ENCODE results near the gene NFATC4. TPM values are rescaled to one million over a fixed set of nuclear protein-coding genes. Genes with fewer than 3 reads are reported as not detected.
A peak's percentile ranks its signal among the peaks of the same experiment; 100 is the strongest.
"Not testable (repeated sequence)": the region's sequence is repeated elsewhere in the genome, so short reads cannot be mapped to it uniquely, and the experiment has no call there.

The NFATC4 gene
- total RNA-seq, 1 donor from 2014 or later, result 42.5 TPM

GRCh38 chr14:24325041-24325530 lies 42.9 kb upstream of the NFATC4 start:
- H3K9me3 ChIP-seq, result no peaks in the 10 kb centered on the region
- H3K36me3 ChIP-seq, result no peaks in the 10 kb centered on the region
- ATAC-seq (no peak), DNase-seq (peak; percentile 23)
- no peak overlapping the region for H3K27ac ChIP-seq
- H3K27me3 ChIP-seq, result no peaks in the 10 kb centered on the region
- H3K4me3 ChIP-seq, result no peak overlapping the region
- H3K4me1 ChIP-seq, result peaks cover 22% of the 10 kb centered on the region
- TF ChIP-seq, protein P1, sequence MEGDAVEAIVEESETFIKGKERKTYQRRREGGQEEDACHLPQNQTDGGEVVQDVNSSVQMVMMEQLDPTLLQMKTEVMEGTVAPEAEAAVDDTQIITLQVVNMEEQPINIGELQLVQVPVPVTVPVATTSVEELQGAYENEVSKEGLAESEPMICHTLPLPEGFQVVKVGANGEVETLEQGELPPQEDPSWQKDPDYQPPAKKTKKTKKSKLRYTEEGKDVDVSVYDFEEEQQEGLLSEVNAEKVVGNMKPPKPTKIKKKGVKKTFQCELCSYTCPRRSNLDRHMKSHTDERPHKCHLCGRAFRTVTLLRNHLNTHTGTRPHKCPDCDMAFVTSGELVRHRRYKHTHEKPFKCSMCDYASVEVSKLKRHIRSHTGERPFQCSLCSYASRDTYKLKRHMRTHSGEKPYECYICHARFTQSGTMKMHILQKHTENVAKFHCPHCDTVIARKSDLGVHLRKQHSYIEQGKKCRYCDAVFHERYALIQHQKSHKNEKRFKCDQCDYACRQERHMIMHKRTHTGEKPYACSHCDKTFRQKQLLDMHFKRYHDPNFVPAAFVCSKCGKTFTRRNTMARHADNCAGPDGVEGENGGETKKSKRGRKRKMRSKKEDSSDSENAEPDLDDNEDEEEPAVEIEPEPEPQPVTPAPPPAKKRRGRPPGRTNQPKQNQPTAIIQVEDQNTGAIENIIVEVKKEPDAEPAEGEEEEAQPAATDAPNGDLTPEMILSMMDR (IDR thresholded peaks at IDR 0.05), result no peak
- intact Hi-C loops (cut with DNase I), result no loop called here

- peak; percentile 35 for DNase-seq
- no peak for ATAC-seq
- Histone ChIP-seq H3K36me3 (no peaks in the 10 kb centered on the region), H3K27ac (no peak overlapping the region), H3K4me1 (peaks cover 27% of the 10 kb centered on the region), H3K27me3 (no peaks in the 10 kb centered on the region), H3K4me3 (no peak overlapping the region), H3K9me3 (no peaks in the 10 kb centered on the region)
- intact Hi-C loops (cut with DNase I), result no loop called here
- TF ChIP-seq, protein P1 (IDR thresholded peaks at IDR 0.05), result no peak
Observed at GRCh38 chr14:24325963-24326362, 42.0 kb upstream of the NFATC4 start.

DNA sequence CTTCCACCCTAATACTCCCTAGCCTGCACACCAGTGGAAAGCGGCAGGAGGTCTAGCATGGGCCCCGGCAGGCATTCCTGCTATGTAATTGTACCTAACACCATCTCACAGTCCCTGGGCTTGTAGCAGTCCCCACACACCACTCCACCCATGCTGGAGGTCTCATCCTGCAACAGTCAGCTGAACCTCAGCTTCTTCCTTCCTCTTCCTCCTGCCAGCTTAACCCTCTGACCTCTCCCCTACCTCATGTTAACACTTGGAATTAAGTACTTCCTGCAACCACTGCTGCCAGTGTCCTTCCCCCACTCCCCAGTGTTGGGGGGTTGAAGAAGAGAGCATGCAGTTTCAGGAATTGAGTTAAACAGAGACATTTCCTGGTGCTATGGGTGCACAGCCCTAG lies 40.7 kb upstream of the NFATC4 start:
- DNase-seq, result no peak
- H3K4me3 ChIP-seq, result no peak overlapping the region
- H3K9me3 ChIP-seq, result no peaks in the 10 kb centered on the region
- intact Hi-C loops (cut with DNase I), result no loop called here
- H3K27me3 ChIP-seq, result no peaks in the 10 kb centered on the region
- TF ChIP-seq, protein P1 (IDR thresholded peaks at IDR 0.05), result no peak
- peak; percentile 20 for ATAC-seq
- peaks cover 36% of the 10 kb centered on the region for H3K4me1 ChIP-seq
- no peak overlapping the region for H3K27ac ChIP-seq
- H3K36me3 ChIP-seq, result no peaks in the 10 kb centered on the region

DNA sequence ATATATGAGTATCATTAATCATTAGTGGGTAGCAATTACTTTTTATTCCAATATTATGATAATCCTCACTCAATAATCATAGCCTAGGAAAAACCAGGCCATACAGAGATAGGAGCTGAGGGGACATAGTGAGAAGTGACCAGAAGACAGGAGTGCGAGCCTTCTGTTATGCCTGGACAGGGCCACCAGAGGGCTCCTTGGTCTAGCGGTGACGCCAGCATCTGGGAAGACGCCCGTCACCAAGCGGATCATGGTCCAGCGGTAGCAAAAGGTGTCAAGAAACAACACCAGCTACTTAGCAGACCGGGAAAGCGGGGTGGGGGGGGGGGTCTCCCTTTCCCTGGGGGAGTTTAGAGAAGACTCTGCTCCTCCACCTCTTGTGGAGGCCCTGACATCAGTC lies 40.1 kb upstream of the NFATC4 start:
- H3K27ac ChIP-seq; H3K36me3 ChIP-seq; ATAC-seq; H3K4me3 ChIP-seq; intact Hi-C loops (cut with DNase I); H3K9me3 ChIP-seq; H3K27me3 ChIP-seq: not testable (repeated sequence)
- TF ChIP-seq, protein P1 (IDR thresholded peaks at IDR 0.05), result peak; percentile 64
- peak; percentile 80 for DNase-seq
- peaks cover 41% of the 10 kb centered on the region for H3K4me1 ChIP-seq

DNA sequence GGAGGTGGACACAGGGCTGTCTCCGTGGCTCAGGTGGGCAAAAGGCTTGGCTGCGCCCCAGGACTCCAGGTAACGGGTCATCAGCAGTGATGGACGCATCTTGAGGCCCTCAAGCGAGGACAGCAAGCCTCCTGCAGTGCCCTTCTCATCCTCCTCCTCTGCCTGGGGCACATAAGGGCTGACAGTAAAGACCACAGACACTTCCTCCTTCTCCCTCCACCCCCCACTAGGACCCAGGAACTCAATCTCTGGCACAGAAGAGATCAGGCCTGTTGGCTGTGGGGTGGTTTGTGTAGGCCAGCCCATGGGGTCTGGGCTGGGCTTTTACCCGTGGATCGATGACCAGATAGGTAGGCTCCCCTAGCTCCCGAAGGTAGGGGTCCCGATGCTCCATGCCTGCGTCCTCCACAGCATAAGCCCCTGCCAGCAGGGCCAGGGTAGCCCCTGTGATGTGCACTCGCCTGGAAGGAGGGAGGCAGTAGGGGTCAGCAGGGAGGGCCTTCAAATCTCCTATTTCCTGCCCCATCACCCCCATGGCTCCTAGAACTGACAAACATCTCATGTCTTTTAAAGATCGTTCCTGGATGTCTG lies 38.8 kb upstream of the NFATC4 start:
- Histone ChIP-seq H3K36me3 (no peaks in the 10 kb centered on the region), H3K4me3 (no peak overlapping the region), H3K9me3 (no peaks in the 10 kb centered on the region), H3K27ac (peak overlapping the region; percentile 51), H3K4me1 (peaks cover 53% of the 10 kb centered on the region), H3K27me3 (peaks cover 2% of the 10 kb centered on the region)
- DNase-seq (no peak), ATAC-seq (no peak)
- intact Hi-C loops (cut with DNase I), result no loop called here
- TF ChIP-seq, protein P1 (IDR thresholded peaks at IDR 0.05), result no peak
